Neural progenitor cell (in vitro differentiated cells): ENCODE data around the gene RASA1.

Source experiments
- EZH2phosphoT487 ChIP-seq: fragments of 200-600 bp; sonication (generic); IDR thresholded peaks from 2 replicates; pipeline ENCODE4 v1.6.1; 2017; ENCODE audit warnings: antibody characterized with exemption
- TF ChIP-seq, protein P1 (sequence below): fragments of 200-600 bp; sonication (generic); IDR thresholded peaks from 2 replicates; pipeline ENCODE4 v1.5.1; 2017; ENCODE audit warnings: antibody characterized with exemption, mild to moderate bottlenecking

DNA sequence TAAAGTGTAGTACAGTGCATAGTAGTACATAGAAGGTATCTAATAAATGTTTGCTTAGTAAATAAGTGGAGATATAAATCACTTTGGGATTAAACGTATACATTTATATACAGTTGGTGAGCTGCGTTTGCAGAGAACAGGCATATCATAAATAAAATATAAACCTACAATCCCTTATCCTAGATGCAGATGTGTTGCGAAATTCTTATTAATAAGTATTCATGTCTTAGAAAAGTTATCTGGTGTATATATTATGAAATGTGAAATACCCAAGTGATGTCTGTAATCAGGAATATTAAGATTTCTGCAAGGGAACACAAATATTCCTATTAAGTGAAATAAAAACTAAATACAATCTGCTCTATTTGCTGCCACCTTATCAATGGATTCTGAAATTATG, 136.2 kb downstream of the RASA1 start:
- TF ChIP-seq, protein P1, sequence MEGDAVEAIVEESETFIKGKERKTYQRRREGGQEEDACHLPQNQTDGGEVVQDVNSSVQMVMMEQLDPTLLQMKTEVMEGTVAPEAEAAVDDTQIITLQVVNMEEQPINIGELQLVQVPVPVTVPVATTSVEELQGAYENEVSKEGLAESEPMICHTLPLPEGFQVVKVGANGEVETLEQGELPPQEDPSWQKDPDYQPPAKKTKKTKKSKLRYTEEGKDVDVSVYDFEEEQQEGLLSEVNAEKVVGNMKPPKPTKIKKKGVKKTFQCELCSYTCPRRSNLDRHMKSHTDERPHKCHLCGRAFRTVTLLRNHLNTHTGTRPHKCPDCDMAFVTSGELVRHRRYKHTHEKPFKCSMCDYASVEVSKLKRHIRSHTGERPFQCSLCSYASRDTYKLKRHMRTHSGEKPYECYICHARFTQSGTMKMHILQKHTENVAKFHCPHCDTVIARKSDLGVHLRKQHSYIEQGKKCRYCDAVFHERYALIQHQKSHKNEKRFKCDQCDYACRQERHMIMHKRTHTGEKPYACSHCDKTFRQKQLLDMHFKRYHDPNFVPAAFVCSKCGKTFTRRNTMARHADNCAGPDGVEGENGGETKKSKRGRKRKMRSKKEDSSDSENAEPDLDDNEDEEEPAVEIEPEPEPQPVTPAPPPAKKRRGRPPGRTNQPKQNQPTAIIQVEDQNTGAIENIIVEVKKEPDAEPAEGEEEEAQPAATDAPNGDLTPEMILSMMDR, result no peak
- no peak for TF ChIP-seq EZH2phosphoT487
